ENCODE data around the gene POLR1C. TPM values are rescaled to one million over a fixed set of nuclear protein-coding genes. Genes with fewer than 3 reads are reported as not detected.

The POLR1C gene
- total and polyA plus RNA-seq, 10 of the 15 experiments (the other 5 are each of a cell fraction or from before 2014, with no cell fraction given): 40.0 to 180 (median 66.2) TPM

DNA sequence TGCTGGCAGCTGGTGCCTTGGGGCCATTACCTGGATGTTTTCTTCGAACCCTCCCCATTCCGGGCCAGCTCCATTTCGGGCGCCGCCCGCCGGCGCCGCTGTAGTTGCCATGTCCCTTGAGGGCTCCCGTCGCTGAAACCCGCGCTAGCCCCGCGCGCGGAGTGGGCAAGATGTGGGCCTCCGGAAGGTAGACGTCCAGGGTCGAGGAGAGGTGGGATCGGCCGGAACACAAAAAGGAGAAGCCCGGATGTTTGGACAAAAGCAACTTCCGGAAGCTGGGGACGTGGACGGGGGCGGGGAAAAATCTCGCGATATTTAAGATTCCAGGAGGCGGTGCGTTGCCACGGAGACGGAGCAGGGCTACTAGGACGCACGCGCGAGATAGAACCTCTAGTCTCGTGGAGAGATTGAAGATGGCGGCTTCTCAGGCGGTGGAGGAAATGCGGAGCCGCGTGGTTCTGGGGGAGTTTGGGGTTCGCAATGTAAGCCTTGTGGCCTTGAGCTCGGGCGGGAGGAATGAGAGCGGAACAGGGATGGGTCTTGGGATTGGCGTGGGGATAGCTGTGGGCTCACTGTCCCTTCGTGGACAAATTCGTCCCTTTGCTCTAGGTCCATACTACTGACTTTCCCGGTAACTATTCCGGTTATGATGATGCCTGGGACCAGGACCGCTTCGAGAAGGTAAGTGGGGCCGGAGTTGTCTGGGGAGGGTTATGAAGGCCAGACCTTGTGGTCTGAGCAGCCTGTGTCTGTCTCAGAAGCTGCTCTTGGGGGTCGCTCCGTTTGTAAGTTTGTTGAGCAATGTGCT is at the start of gene POLR1C, which contains the start of gene YIPF3 (continued):
- TF ChIP-seq, protein P1, sequence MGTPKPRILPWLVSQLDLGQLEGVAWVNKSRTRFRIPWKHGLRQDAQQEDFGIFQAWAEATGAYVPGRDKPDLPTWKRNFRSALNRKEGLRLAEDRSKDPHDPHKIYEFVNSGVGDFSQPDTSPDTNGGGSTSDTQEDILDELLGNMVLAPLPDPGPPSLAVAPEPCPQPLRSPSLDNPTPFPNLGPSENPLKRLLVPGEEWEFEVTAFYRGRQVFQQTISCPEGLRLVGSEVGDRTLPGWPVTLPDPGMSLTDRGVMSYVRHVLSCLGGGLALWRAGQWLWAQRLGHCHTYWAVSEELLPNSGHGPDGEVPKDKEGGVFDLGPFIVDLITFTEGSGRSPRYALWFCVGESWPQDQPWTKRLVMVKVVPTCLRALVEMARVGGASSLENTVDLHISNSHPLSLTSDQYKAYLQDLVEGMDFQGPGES (IDR thresholded peaks at IDR 0.05): no peak
- TF ChIP-seq, protein P2, sequence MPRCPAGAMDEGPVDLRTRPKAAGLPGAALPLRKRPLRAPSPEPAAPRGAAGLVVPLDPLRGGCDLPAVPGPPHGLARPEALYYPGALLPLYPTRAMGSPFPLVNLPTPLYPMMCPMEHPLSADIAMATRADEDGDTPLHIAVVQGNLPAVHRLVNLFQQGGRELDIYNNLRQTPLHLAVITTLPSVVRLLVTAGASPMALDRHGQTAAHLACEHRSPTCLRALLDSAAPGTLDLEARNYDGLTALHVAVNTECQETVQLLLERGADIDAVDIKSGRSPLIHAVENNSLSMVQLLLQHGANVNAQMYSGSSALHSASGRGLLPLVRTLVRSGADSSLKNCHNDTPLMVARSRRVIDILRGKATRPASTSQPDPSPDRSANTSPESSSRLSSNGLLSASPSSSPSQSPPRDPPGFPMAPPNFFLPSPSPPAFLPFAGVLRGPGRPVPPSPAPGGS (IDR thresholded peaks at IDR 0.05; ENCODE audit: borderline replicate concordance, insufficient read depth, low read depth, low read length, poor library complexity, severe bottlenecking): no peak
- TF ChIP-seq RAD21 (IDR thresholded peaks at IDR 0.05; ENCODE audit: insufficient read depth, low read depth, low read length) (no peak), ESRRA (IDR thresholded peaks at IDR 0.05; ENCODE audit: low read length) (no peak), NFIC (IDR thresholded peaks at IDR 0.05; ENCODE audit: low read depth, low read length) (no peak; the same call in 1 of the 2 replicates), RAD51 (IDR thresholded peaks at IDR 0.05) (no peak), CREB1 (IDR thresholded peaks at IDR 0.05; ENCODE audit: low read depth) (peak; percentile 49), CHD1 (IDR thresholded peaks at IDR 0.05; ENCODE audit: low read depth, low read length) (0 out of 2 replicates have a peak, but pooled peaks have one; percentile 3), KDM1A (IDR thresholded peaks at IDR 0.05; ENCODE audit: borderline replicate concordance) (no peak), NR2C1 (IDR thresholded peaks at IDR 0.05) (no peak), NKRF (conservative IDR thresholded peaks at IDR 0.05) (peak; percentile 78), GABPA (IDR thresholded peaks at IDR 0.05; ENCODE audit: low read depth) (peak; percentile 97), ZNF207 (IDR thresholded peaks at IDR 0.05; ENCODE audit: borderline replicate concordance) (peak; percentile 91), NRF1 (conservative IDR thresholded peaks at IDR 0.05; ENCODE audit: low read depth, low read length) (peak; percentile 52), RBBP5 (conservative IDR thresholded peaks at IDR 0.05) (no peak), ZZZ3 (IDR thresholded peaks at IDR 0.05; ENCODE audit: control insufficient read depth, insufficient read length, low read depth) (no peak)
- TF ChIP-seq, protein P3, sequence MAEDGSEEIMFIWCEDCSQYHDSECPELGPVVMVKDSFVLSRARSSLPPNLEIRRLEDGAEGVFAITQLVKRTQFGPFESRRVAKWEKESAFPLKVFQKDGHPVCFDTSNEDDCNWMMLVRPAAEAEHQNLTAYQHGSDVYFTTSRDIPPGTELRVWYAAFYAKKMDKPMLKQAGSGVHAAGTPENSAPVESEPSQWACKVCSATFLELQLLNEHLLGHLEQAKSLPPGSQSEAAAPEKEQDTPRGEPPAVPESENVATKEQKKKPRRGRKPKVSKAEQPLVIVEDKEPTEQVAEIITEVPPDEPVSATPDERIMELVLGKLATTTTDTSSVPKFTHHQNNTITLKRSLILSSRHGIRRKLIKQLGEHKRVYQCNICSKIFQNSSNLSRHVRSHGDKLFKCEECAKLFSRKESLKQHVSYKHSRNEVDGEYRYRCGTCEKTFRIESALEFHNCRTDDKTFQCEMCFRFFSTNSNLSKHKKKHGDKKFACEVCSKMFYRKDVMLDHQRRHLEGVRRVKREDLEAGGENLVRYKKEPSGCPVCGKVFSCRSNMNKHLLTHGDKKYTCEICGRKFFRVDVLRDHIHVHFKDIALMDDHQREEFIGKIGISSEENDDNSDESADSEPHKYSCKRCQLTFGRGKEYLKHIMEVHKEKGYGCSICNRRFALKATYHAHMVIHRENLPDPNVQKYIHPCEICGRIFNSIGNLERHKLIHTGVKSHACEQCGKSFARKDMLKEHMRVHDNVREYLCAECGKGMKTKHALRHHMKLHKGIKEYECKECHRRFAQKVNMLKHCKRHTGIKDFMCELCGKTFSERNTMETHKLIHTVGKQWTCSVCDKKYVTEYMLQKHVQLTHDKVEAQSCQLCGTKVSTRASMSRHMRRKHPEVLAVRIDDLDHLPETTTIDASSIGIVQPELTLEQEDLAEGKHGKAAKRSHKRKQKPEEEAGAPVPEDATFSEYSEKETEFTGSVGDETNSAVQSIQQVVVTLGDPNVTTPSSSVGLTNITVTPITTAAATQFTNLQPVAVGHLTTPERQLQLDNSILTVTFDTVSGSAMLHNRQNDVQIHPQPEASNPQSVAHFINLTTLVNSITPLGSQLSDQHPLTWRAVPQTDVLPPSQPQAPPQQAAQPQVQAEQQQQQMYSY (CRISPR knock-in tag; IDR thresholded peaks at IDR 0.05): no peak
- TF ChIP-seq, protein P4, sequence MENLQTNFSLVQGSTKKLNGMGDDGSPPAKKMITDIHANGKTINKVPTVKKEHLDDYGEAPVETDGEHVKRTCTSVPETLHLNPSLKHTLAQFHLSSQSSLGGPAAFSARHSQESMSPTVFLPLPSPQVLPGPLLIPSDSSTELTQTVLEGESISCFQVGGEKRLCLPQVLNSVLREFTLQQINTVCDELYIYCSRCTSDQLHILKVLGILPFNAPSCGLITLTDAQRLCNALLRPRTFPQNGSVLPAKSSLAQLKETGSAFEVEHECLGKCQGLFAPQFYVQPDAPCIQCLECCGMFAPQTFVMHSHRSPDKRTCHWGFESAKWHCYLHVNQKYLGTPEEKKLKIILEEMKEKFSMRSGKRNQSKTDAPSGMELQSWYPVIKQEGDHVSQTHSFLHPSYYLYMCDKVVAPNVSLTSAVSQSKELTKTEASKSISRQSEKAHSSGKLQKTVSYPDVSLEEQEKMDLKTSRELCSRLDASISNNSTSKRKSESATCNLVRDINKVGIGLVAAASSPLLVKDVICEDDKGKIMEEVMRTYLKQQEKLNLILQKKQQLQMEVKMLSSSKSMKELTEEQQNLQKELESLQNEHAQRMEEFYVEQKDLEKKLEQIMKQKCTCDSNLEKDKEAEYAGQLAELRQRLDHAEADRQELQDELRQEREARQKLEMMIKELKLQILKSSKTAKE (IDR thresholded peaks at IDR 0.05; ENCODE audit: low read depth, poor library complexity, severe bottlenecking): no peak

Measured in GM12878 (cell line).